GM21717 (cell line): Measurements from ENCODE around the gene UNC5A.

Source experiments
- ATAC-seq: cut with Tn5 transposase; IDR thresholded peaks from one replicate; pipeline ENCODE4 v1.9.1; 2021; ENCODE audit warnings: mild to moderate bottlenecking, moderate library complexity; ENCODE audit not compliant: unreplicated experiment

Gene UNC5A

DNA sequence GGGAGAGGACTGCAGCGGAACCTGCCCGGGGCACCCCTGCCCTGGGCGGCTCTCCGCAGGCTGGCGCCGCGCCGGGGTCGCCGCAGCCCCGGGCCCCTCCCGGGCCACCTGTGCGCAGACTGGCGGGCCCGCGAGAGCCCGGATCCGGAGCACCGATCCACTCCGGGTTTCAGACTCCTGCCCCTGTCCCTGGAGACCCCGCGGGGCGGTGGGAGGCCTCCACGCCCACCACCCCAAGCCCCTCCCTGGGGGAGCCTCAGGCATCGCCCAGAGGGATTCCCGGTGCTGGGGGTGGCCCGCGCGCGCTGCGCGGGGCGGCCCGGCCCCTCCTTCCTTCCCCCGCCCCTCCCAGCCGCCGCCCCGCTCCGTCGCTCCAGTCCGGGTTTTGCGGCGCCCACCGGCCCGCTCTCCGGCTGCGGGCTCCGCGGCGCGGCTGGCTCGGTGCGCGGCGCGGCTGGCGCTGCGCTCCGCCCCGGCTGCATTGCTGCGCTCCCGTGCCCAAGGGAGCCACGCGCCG, at the start of gene UNC5A:
TSS of gene UNC5A (plus strand) at position 479 of the 517 bp plus-strand sequence. CDS start 192 bp downstream, outside the sequence.
- ATAC-seq: no peak

DNA sequence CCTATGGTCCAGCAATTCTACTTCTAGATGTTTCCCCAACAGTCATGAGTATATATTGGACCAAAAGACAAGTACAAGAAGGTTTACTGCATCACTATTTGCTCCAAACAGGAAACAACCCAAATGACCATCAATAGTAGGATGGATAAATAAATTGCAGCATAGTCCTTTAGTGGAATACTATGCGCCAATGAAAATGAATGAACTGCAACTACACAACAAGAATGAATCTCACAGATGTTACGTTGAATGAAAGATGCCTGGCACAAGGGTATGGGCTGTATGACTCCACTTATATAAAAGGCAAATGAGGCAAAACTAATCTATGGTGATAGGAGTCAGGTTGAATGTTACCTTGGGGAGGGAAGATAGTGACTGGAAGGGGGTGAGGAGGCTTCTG, 48.6 kb upstream of the UNC5A start:
- no peak for ATAC-seq

DNA sequence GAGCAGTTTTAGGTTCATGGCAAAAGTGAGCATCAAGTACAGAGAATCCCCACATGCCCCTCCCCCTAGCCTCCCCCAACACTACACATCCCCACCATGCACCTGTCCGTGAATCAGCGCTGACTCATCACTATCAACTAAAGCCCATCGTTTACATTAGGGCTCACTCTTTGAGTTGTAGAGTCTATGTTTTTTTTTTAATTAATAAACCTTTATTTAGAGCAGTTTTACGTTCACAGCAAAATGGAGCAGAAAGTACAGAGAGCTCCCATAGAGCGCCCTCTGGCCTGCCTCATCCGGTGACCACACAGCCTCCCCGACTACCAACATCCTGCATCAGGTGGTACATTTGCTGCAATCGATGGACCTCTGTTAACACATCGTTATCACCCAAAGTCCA, 47.9 kb upstream of the UNC5A start:
- no peak for ATAC-seq

GRCh38 chr5:176765687-176766086, 44.7 kb upstream of the UNC5A start:
- no peak for ATAC-seq

DNA sequence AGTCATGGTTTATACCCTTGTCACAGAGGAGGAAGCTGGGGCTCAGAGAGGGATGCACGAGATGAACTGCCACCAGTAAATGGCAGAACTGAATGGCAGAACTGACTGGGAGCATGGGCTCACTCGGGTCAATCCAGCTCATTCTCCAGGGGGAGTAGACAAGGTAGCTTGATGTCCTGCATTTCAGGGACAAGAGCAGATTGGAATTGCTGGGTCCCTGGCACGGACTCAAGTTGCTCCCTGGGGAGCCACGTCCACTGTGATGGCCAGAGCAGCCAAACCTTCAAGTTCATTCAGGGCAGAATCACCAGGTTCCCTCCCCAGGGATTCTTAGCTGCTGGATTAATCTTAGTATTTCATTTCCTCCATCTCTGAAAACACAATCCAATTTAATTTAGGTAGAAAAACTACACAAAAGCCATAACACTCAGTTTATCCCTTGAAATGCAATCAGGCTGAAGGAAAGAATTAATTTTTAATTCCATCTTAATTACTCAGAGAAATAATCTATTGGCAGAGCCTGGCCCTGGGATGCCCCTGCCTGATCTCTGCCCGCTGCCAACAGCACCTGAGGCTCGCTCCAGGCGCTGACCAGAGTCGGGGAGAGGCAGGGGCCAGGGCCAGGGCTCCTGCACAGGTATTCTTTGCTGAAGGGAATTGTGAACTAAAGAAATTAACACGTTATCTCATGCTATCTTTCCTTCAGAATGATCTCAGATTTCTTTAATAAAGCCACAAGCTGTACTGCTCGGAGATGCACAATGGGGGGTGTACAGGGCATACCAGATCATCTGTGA, 42.0 kb upstream of the UNC5A start:
- ATAC-seq: no peak

DNA sequence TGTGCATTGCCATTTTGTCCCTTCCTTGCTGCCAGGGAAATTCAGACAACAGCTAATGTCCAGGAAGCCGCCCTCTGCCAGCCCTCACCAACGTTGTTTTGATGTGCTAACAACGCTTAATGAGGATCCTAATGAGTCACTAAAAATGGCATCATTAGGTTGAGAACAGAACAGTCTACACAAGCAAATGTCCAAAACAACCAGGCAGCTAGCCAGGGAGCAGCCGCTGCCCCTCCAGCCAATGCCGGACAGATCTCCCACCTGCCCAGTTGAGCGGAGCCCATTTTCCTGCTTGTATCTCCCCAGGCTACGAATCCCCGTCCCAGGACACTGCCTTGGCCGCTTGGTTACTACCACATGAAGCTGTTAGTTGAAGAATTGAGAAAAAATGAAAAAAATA, 40.4 kb upstream of the UNC5A start:
- ATAC-seq: no peak

GRCh38 chr5:176770431-176770830, 39.9 kb upstream of the UNC5A start:
- no peak for ATAC-seq

DNA sequence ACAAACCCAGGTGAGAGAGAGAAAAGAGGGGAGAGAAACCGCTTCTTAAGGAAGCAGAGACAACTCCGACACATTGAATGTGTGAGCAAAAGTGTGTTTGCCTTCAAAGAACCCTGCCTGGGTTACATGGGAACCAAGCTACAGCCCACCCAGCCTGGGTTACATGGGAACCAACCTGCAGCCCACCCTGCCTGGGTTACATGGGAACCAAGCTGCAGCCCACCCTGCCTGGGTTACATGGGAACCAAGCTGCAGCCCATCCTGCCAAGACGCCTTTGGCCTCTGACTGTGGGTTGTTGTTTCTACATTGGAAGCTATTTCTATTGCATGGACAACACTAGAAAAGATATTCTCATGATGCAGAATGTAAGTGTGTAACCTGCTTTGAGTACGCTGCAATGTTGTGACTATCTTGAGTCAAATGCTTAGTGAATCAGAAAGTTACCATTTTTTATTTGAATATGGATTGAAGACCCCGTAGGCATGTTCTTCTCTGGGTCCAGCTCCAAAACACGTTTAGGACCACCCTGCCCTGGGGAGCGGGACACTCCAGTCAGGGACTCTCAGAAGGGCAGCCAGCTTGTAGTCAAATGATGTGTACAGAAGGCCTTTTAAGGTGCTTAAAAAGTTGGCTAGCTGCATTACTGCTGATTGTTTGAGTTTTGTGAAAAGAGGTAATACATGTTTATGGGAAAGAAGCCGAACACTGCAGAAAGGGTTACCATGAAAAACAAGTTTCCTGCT, 39.1 kb upstream of the UNC5A start:
- ATAC-seq: no peak

GRCh38 chr5:176772271-176773210, 37.8 kb upstream of the UNC5A start:
- no peak for ATAC-seq

DNA sequence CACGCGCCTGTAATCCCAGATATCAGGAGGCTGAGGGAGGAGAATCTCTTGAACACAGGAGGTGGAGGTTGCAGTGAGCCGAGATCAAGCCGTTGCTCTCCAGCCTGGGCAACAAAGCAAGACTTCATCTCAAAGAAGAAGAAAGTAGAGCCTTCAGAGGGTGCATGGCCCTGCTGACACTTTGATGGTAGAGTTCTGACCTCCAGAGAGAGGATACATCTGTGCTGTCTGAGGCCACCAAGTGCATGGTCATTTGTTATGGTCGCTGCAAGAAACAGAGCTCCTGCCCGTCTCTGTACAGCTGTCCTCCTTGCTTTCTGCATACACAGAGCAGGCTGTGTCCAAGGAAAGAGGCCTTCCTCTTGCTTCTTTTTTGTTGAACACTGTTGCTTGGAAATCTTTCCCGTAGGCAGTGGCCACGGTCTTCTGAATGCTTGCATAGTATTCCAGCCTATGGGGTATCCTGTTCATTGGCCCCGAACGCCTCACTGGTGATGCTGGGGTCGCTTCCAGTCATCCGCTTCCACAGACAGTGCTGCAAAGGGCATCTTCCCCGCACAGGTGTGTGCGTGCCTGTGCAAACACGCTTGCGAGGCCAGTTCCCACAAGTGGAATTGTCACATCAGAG, 36.8 kb upstream of the UNC5A start:
- ATAC-seq: no peak

- ATAC-seq: no peak
Measured at GRCh38 chr5:176774216-176775171, 35.9 kb upstream of the UNC5A start.

- ATAC-seq: no peak
Measured at GRCh38 chr5:176775409-176775808, 35.0 kb upstream of the UNC5A start.

- ATAC-seq: no peak
Measured at GRCh38 chr5:176776141-176776865, 34.1 kb upstream of the UNC5A start.

DNA sequence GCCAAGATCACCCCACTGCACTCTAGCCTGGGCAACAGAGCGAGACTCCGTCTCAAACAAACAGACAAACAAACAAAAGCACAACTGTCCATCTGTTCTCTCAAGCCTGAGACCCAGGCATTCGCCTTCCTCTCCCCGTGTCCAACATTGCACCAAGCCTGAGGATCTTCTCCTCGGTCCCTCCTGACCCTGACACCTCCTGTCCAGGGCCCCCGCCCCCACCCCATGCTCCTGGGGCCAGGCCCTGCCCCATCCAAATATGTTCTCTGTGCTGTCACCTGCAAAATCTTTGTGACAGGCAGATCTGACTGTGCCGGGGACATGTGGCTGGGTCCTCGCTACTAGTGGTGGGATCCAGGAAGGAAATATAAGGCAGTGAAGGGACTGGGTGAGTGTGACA, 33.4 kb upstream of the UNC5A start:
- no peak for ATAC-seq

GRCh38 chr5:176778921-176779465, 31.4 kb upstream of the UNC5A start:
- no peak for ATAC-seq

DNA sequence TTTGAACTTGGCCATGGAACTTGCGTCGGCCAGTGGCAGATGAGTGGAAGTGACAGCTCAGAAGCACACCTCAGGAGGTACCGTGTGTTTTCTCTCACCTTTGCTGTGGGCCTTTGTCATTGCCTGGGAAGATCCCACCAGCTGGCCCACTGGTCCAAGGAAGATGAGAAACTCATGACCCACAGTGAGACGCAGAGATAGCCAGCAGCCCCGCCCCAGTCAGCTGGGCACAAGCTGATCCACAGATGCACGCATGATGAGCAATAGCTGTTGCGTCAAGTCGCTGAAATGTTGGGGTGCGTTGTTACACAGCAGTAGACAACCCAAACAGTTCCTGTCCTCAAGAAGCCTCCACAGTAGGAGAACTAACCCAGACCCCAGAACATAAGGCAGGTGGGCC, 30.8 kb upstream of the UNC5A start:
- no peak for ATAC-seq

GRCh38 chr5:176780176-176781053, 29.9 kb upstream of the UNC5A start:
- ATAC-seq: no peak

DNA sequence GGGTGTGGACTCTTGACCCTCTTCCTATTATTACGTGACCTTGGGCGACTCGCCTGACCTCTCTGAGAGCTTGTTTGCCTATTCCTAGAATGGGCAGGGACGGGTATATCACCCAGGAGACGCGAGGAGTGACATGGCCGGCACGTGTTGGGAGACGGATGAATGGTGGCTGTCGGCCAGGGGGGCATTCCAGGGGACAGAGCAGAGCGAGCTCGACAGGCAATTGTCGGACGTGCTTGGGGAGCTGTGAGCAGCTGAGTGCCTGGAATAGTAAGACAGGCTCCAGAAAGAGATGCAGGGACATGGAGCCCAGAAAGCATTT, 29.3 kb upstream of the UNC5A start:
- ATAC-seq: no peak
